GM23338 (cell line): ENCODE measurements around the gene RALGPS1. TPM values are rescaled to one million over a fixed set of nuclear protein-coding genes. Genes with fewer than 3 reads are reported as not detected.
A peak's percentile ranks its signal among the peaks of the same experiment; 100 is the strongest.

Experiments used
- ATAC-seq: fragments of 200-7000 bp; cut with Tn5 transposase; 3 replicates; pipeline ENCODE4 v1.9.1; 2020
- DNase-seq: peaks from one replicate; pipeline ENCODE4 v3.0.0-alpha.2; 2015; ENCODE audit warnings: low spot score
- H2AFZ ChIP-seq: fragments of 200-600 bp; sonication (generic); 2 replicates; pipeline ENCODE4 v1.8.0; 2016; ENCODE audit warnings: antibody characterized with exemption, mild to moderate bottlenecking, moderate library complexity
- H3F3A ChIP-seq: fragments of 200-600 bp; sonication (generic); replicated peaks from 2 replicates; pipeline ENCODE4 v1.8.0; 2017; ENCODE audit warnings: antibody characterized with exemption, mixed run types, low read depth
- H3K27ac ChIP-seq: fragments of 200-600 bp; sonication (generic); 2 replicates; pipeline ENCODE4 v1.6.1; 2016; ENCODE audit warnings: low read depth
- H3K27me3 ChIP-seq: fragments of 200-600 bp; sonication (generic); 2 replicates; pipeline ENCODE4 v1.8.0; 2016; ENCODE audit warnings: mild to moderate bottlenecking, mixed run types, moderate library complexity; ENCODE audit not compliant: insufficient read depth
- H3K36me3 ChIP-seq: fragments of 200-600 bp; sonication (generic); 2 replicates; pipeline ENCODE4 v1.8.0; 2016; ENCODE audit warnings: mild to moderate bottlenecking; ENCODE audit not compliant: insufficient read depth
- H3K4me1 ChIP-seq: fragments of 200-600 bp; sonication (generic); 2 replicates; pipeline ENCODE4 v1.8.0; 2016; ENCODE audit warnings: mild to moderate bottlenecking, moderate library complexity; ENCODE audit not compliant: insufficient read depth
- H3K4me2 ChIP-seq: fragments of 200-600 bp; sonication (generic); 2 replicates; pipeline ENCODE4 v1.7.1; 2017; ENCODE audit warnings: mixed run types
- H3K4me3 ChIP-seq: fragments of 200-600 bp; sonication (generic); 2 replicates; pipeline ENCODE4 v1.6.1; 2016; ENCODE audit warnings: mixed run types
- H3K79me2 ChIP-seq: fragments of 200-600 bp; sonication (generic); replicated peaks from 2 replicates; pipeline ENCODE4 v1.8.0; 2017; ENCODE audit warnings: mild to moderate bottlenecking; ENCODE audit not compliant: insufficient read depth
- H3K9me2 ChIP-seq: fragments of 200-600 bp; sonication (generic); 2 replicates; pipeline ENCODE4 v1.8.0; 2017; ENCODE audit not compliant: insufficient read depth
- H4K20me1 ChIP-seq: fragments of 200-600 bp; sonication (generic); replicated peaks from 2 replicates; pipeline ENCODE4 v1.8.0; 2017; ENCODE audit warnings: mild to moderate bottlenecking; ENCODE audit not compliant: insufficient read depth
- H3K27ac Mint-ChIP-seq: 2 replicates; pipeline ENCODE4 v1.8.0; 2020; ENCODE audit warnings: inconsistent platforms, mild to moderate bottlenecking, moderate library complexity, mixed read lengths
- H3K27me3 Mint-ChIP-seq: 3 replicates; pipeline ENCODE4 v1.8.0; 2022; ENCODE audit warnings: low read depth, mild to moderate bottlenecking, moderate library complexity, mixed read lengths, inconsistent platforms; ENCODE audit not compliant: insufficient read depth, poor library complexity
- H3K36me3 Mint-ChIP-seq: 3 replicates; pipeline ENCODE4 v1.8.0; 2021; ENCODE audit warnings: low read depth, mild to moderate bottlenecking, inconsistent platforms, moderate library complexity, mixed read lengths
- H3K4me1 Mint-ChIP-seq: 3 replicates; pipeline ENCODE4 v1.8.0; 2020; ENCODE audit warnings: mild to moderate bottlenecking, inconsistent platforms, mixed read lengths
- H3K4me3 Mint-ChIP-seq: 3 replicates; pipeline ENCODE4 v1.8.0; 2021; ENCODE audit warnings: moderate library complexity, mild to moderate bottlenecking, inconsistent platforms, mixed read lengths
- H3K9me3 Mint-ChIP-seq: 3 replicates; pipeline ENCODE4 v1.8.0; 2020; ENCODE audit warnings: moderate library complexity, mild to moderate bottlenecking, inconsistent platforms, mixed read lengths
- CREB1 ChIP-seq: fragments of 250-450 bp; sonication (Bioruptor Pico); IDR thresholded peaks from 2 replicates; pipeline ENCODE4 v1.5.0; 2020; ENCODE audit warnings: low read depth, mild to moderate bottlenecking, moderate library complexity
- CTCF ChIP-seq, 2 experiments: fragments of 200-600 bp in 1 of 2; sonication (generic) in 1 of 2; conservative IDR thresholded peaks; 2 replicates each; pipeline versions ENCODE4 v1.5.1 to v1.6.1; 2016 to 2017; ENCODE audit warnings: antibody characterized with exemption in 2 of 2, low read depth in 2 of 2, mild to moderate bottlenecking in 2 of 2, moderate library complexity in 1 of 2
- ETS1 ChIP-seq: IDR thresholded peaks from 2 replicates; pipeline ENCODE4 v1.6.1; 2016; ENCODE audit warnings: antibody characterized with exemption
- EZH2 ChIP-seq: fragments of 200-600 bp; sonication (generic); IDR thresholded peaks from one replicate; pipeline ENCODE4 v1.8.0; 2017; ENCODE audit warnings: antibody characterized with exemption, mild to moderate bottlenecking, low read depth; ENCODE audit not compliant: unreplicated experiment
- EZH2phosphoT487 ChIP-seq: fragments of 200-600 bp; sonication (generic); IDR thresholded peaks from one replicate; pipeline ENCODE4 v1.8.1; 2018; ENCODE audit warnings: antibody characterized with exemption; ENCODE audit not compliant: unreplicated experiment
- JUNB ChIP-seq: IDR thresholded peaks from one replicate; pipeline ENCODE4 v1.6.1; 2016; ENCODE audit warnings: antibody characterized with exemption; ENCODE audit not compliant: unreplicated experiment
- NANOG ChIP-seq: IDR thresholded peaks from 2 replicates; pipeline ENCODE4 v1.6.1; 2016; ENCODE audit warnings: antibody characterized with exemption, borderline replicate concordance
- POLR2AphosphoS5 ChIP-seq: IDR thresholded peaks from 2 replicates; pipeline ENCODE4 v1.6.1; 2016; ENCODE audit warnings: antibody characterized with exemption, low read depth
- REST ChIP-seq: IDR thresholded peaks from one replicate; pipeline ENCODE4 v1.6.1; 2018; ENCODE audit warnings: antibody characterized with exemption; ENCODE audit not compliant: unreplicated experiment
- STAT1 ChIP-seq: IDR thresholded peaks from one replicate; pipeline ENCODE4 v1.6.1; 2016; ENCODE audit warnings: antibody characterized with exemption; ENCODE audit not compliant: unreplicated experiment
- ZNF114 ChIP-seq: fragments of 250-450 bp; sonication (Bioruptor Pico); IDR thresholded peaks from 2 replicates; pipeline ENCODE4 v1.5.0; 2020; ENCODE audit warnings: mild to moderate bottlenecking, moderate library complexity
- ZNF331 ChIP-seq: fragments of 250-450 bp; sonication (Bioruptor Pico); IDR thresholded peaks from 2 replicates; pipeline ENCODE4 v1.5.0; 2020; ENCODE audit warnings: low read depth, mild to moderate bottlenecking, moderate library complexity
- ZNF462 ChIP-seq: fragments of 250-450 bp; sonication (Bioruptor Pico); IDR thresholded peaks from 2 replicates; pipeline ENCODE4 v1.5.0; 2020; ENCODE audit warnings: mild to moderate bottlenecking, moderate library complexity
- polyA plus RNA-seq: library from polyadenylated mRNA; unstranded; fragments of >200 nt; fragmentation: Nextera tagmentation; extraction: Ambion mirVana; gene quantifications from 2 replicates; pipeline ENCODE4 v1.2.1, GENCODE V29; 2016
- total RNA-seq: library from RNA; depleted of rRNA; stranded (reverse); fragments of >200 nt; shearing (Covaris generic); gene quantifications from 2 replicates; pipeline ENCODE4 v1.2.3, GENCODE V29; 2014

The RALGPS1 gene
- total and polyA plus RNA-seq, 2 experiments from 2014 or later, result 18.2 to 57.1 TPM

- Mint-ChIP-seq H3K27me3 (peaks cover 4% of the 10 kb centered on the region), H3K36me3 (peaks cover 3% of the 10 kb centered on the region; the same call in 1 of the 3 replicates), H3K4me1 (peaks cover 12% of the 10 kb centered on the region), H3K4me3 (no peak overlapping the region), H3K27ac (no peak overlapping the region), H3K9me3 (no peaks in the 10 kb centered on the region)
- H3K4me1 ChIP-seq, result peaks cover 7% of the 10 kb centered on the region; the same call in 1 of the 2 replicates
- H3K4me3 ChIP-seq, result no peak overlapping the region
- H3K36me3 ChIP-seq, result no peaks in the 10 kb centered on the region
- no peaks in the 10 kb centered on the region for H3K27me3 ChIP-seq
- no peaks in the 10 kb centered on the region; the same call in 1 of the 2 replicates for H4K20me1 ChIP-seq
- no peak overlapping the region for H3K4me2 ChIP-seq
- H3F3A ChIP-seq, result no peaks in the 10 kb centered on the region
- no peak for ATAC-seq
- no peak overlapping the region for H2AFZ ChIP-seq
- DNase-seq, result no peak
- H3K9me2 ChIP-seq, result no peaks in the 10 kb centered on the region
- no peaks in the 10 kb centered on the region for H3K79me2 ChIP-seq
- 0 out of 2 replicates have a peak overlapping the region, but pooled peaks have one; percentile 45 for H3K27ac ChIP-seq
- TF ChIP-seq ZNF462 (CRISPR knock-in tag) (no peak), CTCF (conservative IDR thresholded peaks at IDR 0.05; ENCODE audit: low read depth in 2 of 2) (no peak), ETS1 (no peak), JUNB (no peak), ZNF114 (no peak), ZNF331 (CRISPR knock-in tag) (no peak), REST (no peak), EZH2 (no peak), STAT1 (no peak), EZH2phosphoT487 (no peak), CREB1 (CRISPR knock-in tag) (no peak), NANOG (no peak), POLR2AphosphoS5 (no peak)
Measured at GRCh38 chr9:127179633-127180441, 265.3 kb downstream of the RALGPS1 start.
